ENCODE measurements around the gene PSD.

GRCh38 chr10:102398172-102399020 lies 20.2 kb downstream of the PSD start:
- no peak for TF ChIP-seq REST (IDR thresholded peaks at IDR 0.05; ENCODE audit: insufficient read depth in 1 of 2, low read depth in 2 of 2, low read length in 1 of 2)
- TF ChIP-seq CTCF (IDR thresholded peaks at IDR 0.05): no peak
- TF ChIP-seq SIN3A (IDR thresholded peaks at IDR 0.05; ENCODE audit: borderline replicate concordance, insufficient read depth, low read depth, low read length): no peak

Measured in Panc1 (cell line).